ENCODE measurements around the gene ANKRD11. TPM values are rescaled to one million over a fixed set of nuclear protein-coding genes. Genes with fewer than 3 reads are reported as not detected.

The ANKRD11 gene
- total RNA-seq, 1 experiment from 2014 or later = 297 TPM

DNA sequence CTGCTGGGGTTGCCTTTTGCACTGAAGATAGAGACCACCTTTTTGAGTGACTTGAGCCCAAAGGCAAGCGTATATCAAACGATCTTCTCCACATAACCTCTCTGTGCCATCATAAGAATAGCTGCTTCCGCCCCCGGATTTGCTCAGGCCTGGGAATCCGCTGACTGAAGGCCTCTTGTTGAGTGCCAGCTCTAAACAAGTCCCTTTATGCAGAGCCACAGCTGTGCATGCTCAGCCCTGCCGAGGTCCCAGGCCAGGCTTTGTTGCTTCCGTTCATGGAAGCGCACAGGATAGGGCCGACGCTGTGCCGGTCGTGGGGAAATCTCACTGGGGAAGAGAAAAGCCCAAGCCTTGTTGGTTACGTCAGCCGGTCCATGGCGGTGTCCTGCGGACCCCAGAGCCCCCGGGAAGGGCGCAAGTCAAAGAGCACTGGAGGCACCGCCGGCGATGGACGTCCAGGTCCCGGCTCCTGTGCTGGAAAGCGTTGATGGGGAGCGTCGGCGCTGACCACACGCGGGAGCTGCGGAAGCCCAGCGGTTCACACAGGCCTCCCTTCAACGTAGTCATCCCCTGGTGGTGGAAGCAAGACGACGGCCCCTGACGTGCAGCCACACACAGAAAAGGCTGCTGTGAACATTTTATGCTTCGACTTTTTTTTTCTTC, 46.7 kb upstream of the ANKRD11 start:
- Histone ChIP-seq H3K9me3 (no peaks in the 10 kb centered on the region), H3K27me3 (replicated peaks; ENCODE audit: control insufficient read depth, insufficient read depth, low read length) (no peaks in the 10 kb centered on the region), H3K4me3 (ENCODE audit: low read depth, low read length) (no peak overlapping the region), H3K4me1 (no peaks in the 10 kb centered on the region), H3K36me3 (ENCODE audit: control insufficient read depth, insufficient read depth, low read length) (peaks cover 10% of the 10 kb centered on the region)
- no peaks in the 10 kb centered on the region for H3K27me3 Mint-ChIP-seq (ENCODE audit: insufficient read depth, unreplicated experiment)
- H3K36me3 Mint-ChIP-seq (ENCODE audit: insufficient read depth, unreplicated experiment) = peaks cover 85% of the 10 kb centered on the region
- intact Hi-C loops (cut with micrococcal nuclease; ENCODE audit: unreplicated experiment) = no loop called here
- CTCF ChIA-PET = interaction anchor here (0.9 kb wide), 1 partner anchor 20 kb away, joined by 3 read pairs; no protein-coding TSS in a partner anchor
- no peak overlapping the region for H3K27ac Mint-ChIP-seq (ENCODE audit: unreplicated experiment)
- TF ChIP-seq, protein P1, sequence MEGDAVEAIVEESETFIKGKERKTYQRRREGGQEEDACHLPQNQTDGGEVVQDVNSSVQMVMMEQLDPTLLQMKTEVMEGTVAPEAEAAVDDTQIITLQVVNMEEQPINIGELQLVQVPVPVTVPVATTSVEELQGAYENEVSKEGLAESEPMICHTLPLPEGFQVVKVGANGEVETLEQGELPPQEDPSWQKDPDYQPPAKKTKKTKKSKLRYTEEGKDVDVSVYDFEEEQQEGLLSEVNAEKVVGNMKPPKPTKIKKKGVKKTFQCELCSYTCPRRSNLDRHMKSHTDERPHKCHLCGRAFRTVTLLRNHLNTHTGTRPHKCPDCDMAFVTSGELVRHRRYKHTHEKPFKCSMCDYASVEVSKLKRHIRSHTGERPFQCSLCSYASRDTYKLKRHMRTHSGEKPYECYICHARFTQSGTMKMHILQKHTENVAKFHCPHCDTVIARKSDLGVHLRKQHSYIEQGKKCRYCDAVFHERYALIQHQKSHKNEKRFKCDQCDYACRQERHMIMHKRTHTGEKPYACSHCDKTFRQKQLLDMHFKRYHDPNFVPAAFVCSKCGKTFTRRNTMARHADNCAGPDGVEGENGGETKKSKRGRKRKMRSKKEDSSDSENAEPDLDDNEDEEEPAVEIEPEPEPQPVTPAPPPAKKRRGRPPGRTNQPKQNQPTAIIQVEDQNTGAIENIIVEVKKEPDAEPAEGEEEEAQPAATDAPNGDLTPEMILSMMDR (IDR thresholded peaks at IDR 0.05; ENCODE audit: insufficient read depth in 1 of 2, low read depth in 1 of 2, low read length in 1 of 2, severe bottlenecking in 1 of 2, unreplicated experiment in 1 of 2) = no peak
- DNase-seq = no peak
- POLR2A ChIA-PET = no interaction called here
- no peaks in the 10 kb centered on the region for H3K9me3 Mint-ChIP-seq (ENCODE audit: unreplicated experiment)
- H3K4me1 Mint-ChIP-seq (ENCODE audit: low read depth, unreplicated experiment) = no peaks in the 10 kb centered on the region
- no TSS peak for BruUV-seq (replicated peaks)
- no peak overlapping the region for H3K4me3 Mint-ChIP-seq (ENCODE audit: unreplicated experiment)

DNA sequence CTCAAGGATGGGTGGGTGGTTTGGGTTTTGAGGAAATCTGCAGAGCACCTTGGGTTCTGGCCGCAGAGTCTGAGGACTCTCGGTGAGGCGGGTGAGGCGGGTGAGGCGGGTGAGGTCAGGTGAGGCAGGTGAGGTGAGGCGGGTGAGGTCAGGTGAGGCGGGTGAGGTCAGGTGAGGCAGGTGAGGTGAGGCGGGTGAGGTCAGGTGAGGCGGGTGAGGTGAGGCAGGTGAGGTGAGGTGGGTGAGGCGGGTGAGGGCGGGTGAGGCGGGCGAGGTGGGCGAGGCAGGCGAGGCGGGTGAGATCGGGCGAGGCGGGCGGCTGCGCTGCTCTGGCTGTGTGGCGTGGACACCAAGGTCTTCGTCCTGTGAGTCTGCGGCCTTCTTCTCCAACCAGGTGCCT, 46.0 kb upstream of the ANKRD11 start:
- Mint-ChIP-seq H3K9me3 (ENCODE audit: unreplicated experiment) (no peaks in the 10 kb centered on the region), H3K36me3 (ENCODE audit: insufficient read depth, unreplicated experiment) (peaks cover 89% of the 10 kb centered on the region), H3K27me3 (ENCODE audit: insufficient read depth, unreplicated experiment) (no peaks in the 10 kb centered on the region), H3K4me1 (ENCODE audit: low read depth, unreplicated experiment) (no peaks in the 10 kb centered on the region), H3K27ac (ENCODE audit: unreplicated experiment) (no peak overlapping the region), H3K4me3 (ENCODE audit: unreplicated experiment) (no peak overlapping the region)
- no peak overlapping the region for H3K4me3 ChIP-seq (ENCODE audit: low read depth, low read length)
- H3K9me3 ChIP-seq = no peaks in the 10 kb centered on the region
- POLR2A ChIA-PET = no interaction called here
- DNase-seq = no peak
- H3K36me3 ChIP-seq (ENCODE audit: control insufficient read depth, insufficient read depth, low read length) = peaks cover 11% of the 10 kb centered on the region
- CTCF ChIA-PET = interaction anchor here (0.9 kb wide), 1 partner anchor 21 kb away, joined by 3 read pairs; no protein-coding TSS in a partner anchor
- H3K4me1 ChIP-seq = no peaks in the 10 kb centered on the region
- BruUV-seq (replicated peaks) = no TSS peak
- intact Hi-C loops (cut with micrococcal nuclease; ENCODE audit: unreplicated experiment) = no loop called here
- TF ChIP-seq, protein P1 (IDR thresholded peaks at IDR 0.05; ENCODE audit: insufficient read depth in 1 of 2, low read depth in 1 of 2, low read length in 1 of 2, severe bottlenecking in 1 of 2, unreplicated experiment in 1 of 2) = no peak
- no peaks in the 10 kb centered on the region for H3K27me3 ChIP-seq (replicated peaks; ENCODE audit: control insufficient read depth, insufficient read depth, low read length)

DNA sequence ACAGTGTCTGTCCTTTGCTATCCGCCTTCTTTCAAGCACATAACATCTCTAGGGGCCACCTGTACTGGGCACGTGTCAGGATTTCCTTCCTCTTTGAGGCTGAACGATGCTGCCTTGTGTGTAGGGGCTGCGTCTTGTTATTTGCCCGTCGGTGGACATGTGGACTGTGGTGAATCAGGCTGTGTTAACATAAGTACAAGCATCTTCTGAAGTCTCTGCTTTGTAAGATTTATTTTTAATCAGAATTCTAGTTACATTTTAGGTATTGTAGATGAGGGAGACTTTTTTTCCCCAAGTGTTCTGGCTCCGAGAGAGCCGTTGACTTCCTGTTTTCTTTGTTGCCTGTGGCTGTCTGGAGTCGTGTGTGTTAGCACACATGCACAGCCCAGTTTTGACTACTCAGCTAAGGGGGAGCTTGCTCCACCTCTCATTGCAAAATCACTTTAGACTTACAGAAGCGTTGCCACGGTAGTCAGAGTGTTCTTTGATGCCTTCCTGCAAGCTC, 43.9 kb upstream of the ANKRD11 start:
- BruUV-seq (replicated peaks) = no TSS peak
- intact Hi-C loops (cut with micrococcal nuclease; ENCODE audit: unreplicated experiment) = no loop called here
- peaks cover 93% of the 10 kb centered on the region for H3K36me3 Mint-ChIP-seq (ENCODE audit: insufficient read depth, unreplicated experiment)
- H3K4me3 Mint-ChIP-seq (ENCODE audit: unreplicated experiment) = no peak overlapping the region
- POLR2A ChIA-PET = no interaction called here
- Histone ChIP-seq H3K27me3 (replicated peaks; ENCODE audit: control insufficient read depth, insufficient read depth, low read length) (no peaks in the 10 kb centered on the region), H3K36me3 (ENCODE audit: control insufficient read depth, insufficient read depth, low read length) (peaks cover 16% of the 10 kb centered on the region), H3K4me3 (ENCODE audit: low read depth, low read length) (no peak overlapping the region), H3K9me3 (no peaks in the 10 kb centered on the region), H3K4me1 (no peaks in the 10 kb centered on the region)
- no peaks in the 10 kb centered on the region for H3K27me3 Mint-ChIP-seq (ENCODE audit: insufficient read depth, unreplicated experiment)
- TF ChIP-seq, protein P1 (IDR thresholded peaks at IDR 0.05; ENCODE audit: insufficient read depth in 1 of 2, low read depth in 1 of 2, low read length in 1 of 2, severe bottlenecking in 1 of 2, unreplicated experiment in 1 of 2) = no peak
- no peak for DNase-seq
- H3K27ac Mint-ChIP-seq (ENCODE audit: unreplicated experiment) = no peak overlapping the region
- H3K4me1 Mint-ChIP-seq (ENCODE audit: low read depth, unreplicated experiment) = no peaks in the 10 kb centered on the region
- CTCF ChIA-PET = no interaction called here
- no peaks in the 10 kb centered on the region for H3K9me3 Mint-ChIP-seq (ENCODE audit: unreplicated experiment)

Measured in Caco-2 (cell line).